K562 (cell line): ENCODE data around the gene DIRAS3. TPM values are rescaled to one million over a fixed set of nuclear protein-coding genes. Genes with fewer than 3 reads are reported as not detected.

Experiments used
- ATAC-seq: fragments of 200-7000 bp; cut with Tn5 transposase; 3 replicates; pipeline ENCODE4 v1.9.1; 2020; ENCODE audit warnings: moderate library complexity
- BruUV-seq: library from RNA; stranded (reverse); fragments of 400-500 nt; replicated peaks from 2 replicates; lab custom pipeline; 2021; lab: Mats Ljungman, UMichigan
- CTCF ChIA-PET: fragments of 300-600 bp; formaldehyde crosslinking; extraction: SDS; loops from one replicate; lab custom pipeline; 2021; ENCODE audit warnings: low intra/inter-chr PET ratio; lab: Yijun Ruan, JAX
- POLR2A ChIA-PET: fragments of 300-600, 350-650 bp; sonication (Branson Sonifier 250); formaldehyde crosslinking; extraction: SDS; loops from one replicate; lab custom pipeline; 2021; ENCODE audit warnings: antibody characterized with exemption, inconsistent platforms; lab: Yijun Ruan, JAX
- DNase-seq, 4 experiments: peaks; one replicate each; pipeline versions ENCODE4 v3.0.0 to v3.0.0-alpha.2; 2011 to 2018; ENCODE audit warnings: low spot score in 3 of 4, mixed read lengths in 3 of 4; ENCODE audit errors: extremely low read depth in 1 of 4
- FAIRE-seq: peaks from 2 replicates; lab custom pipeline; 2011; peaks lifted over from hg19 to GRCh38; lab: Jason Lieb, UNC
- H2AFZ ChIP-seq: 2 replicates; pipeline ENCODE4 v1.6.0; 2011; ENCODE audit warnings: low read depth, low read length, control low read depth, inconsistent platforms
- H3K27ac ChIP-seq: fragments of 200-600 bp; 3 replicates; pipeline ENCODE4 v1.8.0; 2011; ENCODE audit warnings: low read depth, mild to moderate bottlenecking, control low read depth, inconsistent platforms, low read length, moderate library complexity, mixed read lengths; ENCODE audit errors: extremely low read depth
- H3K27me3 ChIP-seq, 2 experiments: fragments of 300-600 bp in 1 of 2; 2 replicates in 1 of 2; 3 replicates in 1 of 2; pipeline versions ENCODE4 v1.6.0 to v1.8.0; 2011; ENCODE audit warnings: inconsistent platforms in 2 of 2, low read length in 2 of 2, mild to moderate bottlenecking in 1 of 2, mixed read lengths in 1 of 2, moderate library complexity in 1 of 2; ENCODE audit not compliant: control insufficient read depth in 2 of 2, insufficient read depth in 2 of 2
- H3K36me3 ChIP-seq: fragments of 300-600 bp; 3 replicates; pipeline ENCODE4 v1.8.0; 2011; ENCODE audit warnings: mild to moderate bottlenecking, low read length, inconsistent platforms; ENCODE audit not compliant: control insufficient read depth, insufficient read depth
- H3K4me1 ChIP-seq, 2 experiments: fragments of 200-600 bp in 1 of 2; replicated peaks in 1 of 2; 2 replicates in 1 of 2; 3 replicates in 1 of 2; pipeline versions ENCODE4 v1.5.1 to v1.8.0; 2011; ENCODE audit warnings: inconsistent platforms in 2 of 2, low read length in 2 of 2, mild to moderate bottlenecking in 1 of 2, mixed read lengths in 1 of 2, moderate library complexity in 1 of 2; ENCODE audit not compliant: control insufficient read depth in 2 of 2, insufficient read depth in 2 of 2
- H3K4me2 ChIP-seq: 2 replicates; pipeline ENCODE4 v1.6.1; 2011; ENCODE audit warnings: low read length, control low read depth, inconsistent platforms, mixed read lengths; ENCODE audit not compliant: insufficient read depth
- H3K4me3 ChIP-seq: fragments of 200-600 bp; sonication (generic), shearing (Covaris generic); 2 replicates; pipeline ENCODE4 v1.5.1; 2016; ENCODE audit warnings: control low read depth, inconsistent platforms
- H3K79me2 ChIP-seq: fragments of 200-600 bp; 3 replicates; pipeline ENCODE4 v1.8.0; 2011; ENCODE audit warnings: low read length, inconsistent platforms; ENCODE audit not compliant: control insufficient read depth, insufficient read depth
- H3K9ac ChIP-seq, 2 experiments: 2 replicates each; pipeline versions ENCODE4 v1.6.0 to v1.6.1; 2011; ENCODE audit warnings: low read depth in 2 of 2, low read length in 2 of 2, control low read depth in 1 of 2, inconsistent platforms in 1 of 2, mild to moderate bottlenecking in 1 of 2, mixed read lengths in 1 of 2; ENCODE audit not compliant: insufficient read depth in 1 of 2
- H3K9me1 ChIP-seq: one replicate; pipeline ENCODE4 v1.6.0; 2011; ENCODE audit warnings: inconsistent platforms, mild to moderate bottlenecking, low read length, moderate library complexity; ENCODE audit not compliant: control insufficient read depth, insufficient read depth
- H3K9me3 ChIP-seq: replicated peaks from 2 replicates; pipeline ENCODE4 v1.5.1; 2011; ENCODE audit warnings: low read depth, low read length, inconsistent platforms; ENCODE audit not compliant: control insufficient read depth, insufficient read depth
- H4K20me1 ChIP-seq: replicated peaks from 2 replicates; pipeline ENCODE4 v1.6.1; 2011; ENCODE audit warnings: low read length, inconsistent platforms, mixed read lengths; ENCODE audit not compliant: control insufficient read depth, insufficient read depth
- BRD4 ChIP-seq: fragments of 200-600 bp; sonication (generic); IDR thresholded peaks from 2 replicates; pipeline ENCODE4 v1.6.1; 2017; ENCODE audit warnings: inconsistent platforms
- ETV5 ChIP-seq: sonication (generic); formaldehyde crosslinking; IDR thresholded peaks from 2 replicates; pipeline ENCODE4 v1.4.0; 2020; ENCODE audit warnings: low read depth, mild to moderate bottlenecking, missing genetic modification reagents
- EWSR1 ChIP-seq: fragments of 450-650 bp; IDR thresholded peaks from 2 replicates; pipeline ENCODE4 v1.6.1; 2018; ENCODE audit warnings: borderline replicate concordance, mild to moderate bottlenecking, low read depth, moderate library complexity; ENCODE audit not compliant: partially characterized antibody
- HNRNPH1 ChIP-seq: fragments of 200-400 bp; formaldehyde crosslinking; optimal IDR thresholded peaks from 2 replicates; pipeline ENCODE3; 2017; ENCODE audit warnings: low read depth, mild to moderate bottlenecking, low read length, moderate library complexity
- HOXB6 ChIP-seq: fragments of 250-450 bp; sonication (Bioruptor Pico); IDR thresholded peaks from 2 replicates; pipeline ENCODE4 v1.5.1; 2022; ENCODE audit warnings: mild to moderate bottlenecking, borderline replicate concordance
- ILK ChIP-seq: fragments of 450-650 bp; IDR thresholded peaks from 2 replicates; pipeline ENCODE4 v1.6.1; 2016; ENCODE audit warnings: missing genetic modification characterization, low read depth, mild to moderate bottlenecking, missing compliant biosample characterization, moderate library complexity, borderline replicate concordance
- MYC ChIP-seq, 2 experiments: fragments of 250-450 bp in 1 of 2; sonication (Bioruptor Pico) in 1 of 2; IDR thresholded peaks; 2 replicates each; pipeline versions ENCODE4 v1.5.1 to v1.6.1; 2012 to 2021; ENCODE audit warnings: low read depth in 2 of 2, borderline replicate concordance in 1 of 2, improper control_type of control experiment in 1 of 2, low read length in 1 of 2, mild to moderate bottlenecking in 1 of 2, moderate library complexity in 1 of 2
- NR1H2 ChIP-seq: sonication (generic); formaldehyde crosslinking; IDR thresholded peaks from 2 replicates; pipeline ENCODE4 v1.4.0; 2020; ENCODE audit warnings: mild to moderate bottlenecking, missing genetic modification reagents
- OTX1 ChIP-seq: fragments of 450-650 bp; formaldehyde crosslinking; IDR thresholded peaks from 2 replicates; pipeline ENCODE4 v1.4.0; 2022; ENCODE audit warnings: mild to moderate bottlenecking
- POLR2B ChIP-seq: fragments of 450-650 bp; IDR thresholded peaks from 2 replicates; pipeline ENCODE4 v1.6.1; 2018; ENCODE audit warnings: low read depth; ENCODE audit not compliant: partially characterized antibody
- PRMT5 ChIP-seq: sonication (generic); formaldehyde crosslinking; IDR thresholded peaks from 2 replicates; pipeline ENCODE4 v1.5.0; 2020; ENCODE audit warnings: missing genetic modification reagents
- PYGO2 ChIP-seq: fragments of 450-650 bp; IDR thresholded peaks from 2 replicates; pipeline ENCODE4 v1.6.1; 2016; ENCODE audit warnings: mild to moderate bottlenecking, missing genetic modification characterization, moderate library complexity, missing compliant biosample characterization
- THAP12 ChIP-seq: fragments of 250-450 bp; sonication (Bioruptor Pico); IDR thresholded peaks from 2 replicates; pipeline ENCODE4 v1.9.0; 2021; ENCODE audit warnings: mild to moderate bottlenecking, inconsistent platforms
- YBX1 ChIP-seq: fragments of 450-650 bp; IDR thresholded peaks from 2 replicates; pipeline ENCODE4 v1.7.1; 2016; ENCODE audit warnings: mild to moderate bottlenecking
- ZKSCAN1 ChIP-seq: fragments of 150-350 bp; IDR thresholded peaks from 2 replicates; pipeline ENCODE4 v1.6.1; 2016; ENCODE audit warnings: low read depth, low read length
- ZKSCAN8 ChIP-seq: fragments of 200-800 bp; sonication (Bioruptor generic); IDR thresholded peaks from 2 replicates; pipeline ENCODE4 v1.6.1; 2016; ENCODE audit warnings: missing genetic modification characterization, missing compliant biosample characterization
- ZNF134 ChIP-seq: fragments of 250-450 bp; sonication (Bioruptor Pico); conservative IDR thresholded peaks from 2 replicates; pipeline ENCODE4 v1.4.0; 2020
- ZNF282 ChIP-seq: sonication (generic); formaldehyde crosslinking; IDR thresholded peaks from 2 replicates; pipeline ENCODE4 v1.8.1; 2023; ENCODE audit warnings: missing genetic modification reagents
- ZNF316 ChIP-seq: fragments of 450-650 bp; IDR thresholded peaks from 2 replicates; pipeline ENCODE4 v1.6.1; 2016
- ZNF507 ChIP-seq: conservative IDR thresholded peaks from 2 replicates; pipeline ENCODE4 v1.6.1; 2017; ENCODE audit warnings: missing genetic modification characterization, missing compliant biosample characterization
- in situ Hi-C: fragments of 300-500 bp; cut with MboI; formaldehyde crosslinking; loops from 4 replicates; pipeline ENCODE4 v1.15.0; 2018; ENCODE audit warnings: inconsistent platforms, mixed read lengths
- intact Hi-C: fragments of 100-400 bp; cut with micrococcal nuclease; formaldehyde crosslinking; loops from 2 replicates; pipeline ENCODE4 v1.14.2; 2022
- polyA plus RNA-seq, 8 experiments: library from polyadenylated mRNA; depleted of rRNA in 4 of 8; stranded (reverse) in 5 of 8; unstranded in 3 of 8; fragments of >200 nt; fragmentation: Nextera tagmentation in 2 of 8; fragmentation: Illumina TruSeq in 1 of 8; extraction: Ambion mirVana in 2 of 8; extraction: Trizol in 1 of 8; gene quantifications; 2 replicates each; pipeline versions ENCODE4 v1.2.1 to v1.2.3, GENCODE V29; 2011 to 2014; ENCODE audit warnings: inconsistent platforms in 1 of 8, missing spikeins in 1 of 8
- total RNA-seq, 7 experiments: library from RNA; depleted of rRNA in 6 of 7; stranded (reverse); fragments of >200 nt in 6 of 7; fragmentation: Illumina TruSeq in 2 of 7; extraction: Trizol in 2 of 7; gene quantifications; 2 replicates each; pipeline versions ENCODE4 v1.2.1 to v1.2.3, GENCODE V29; 2011 to 2021; ENCODE audit warnings: low replicate concordance in 1 of 7
- TF ChIP-seq, protein P1 (sequence below): fragments of 450-650 bp; IDR thresholded peaks from 2 replicates; pipeline ENCODE4 v1.6.1; 2014; ENCODE audit warnings: low read depth, mild to moderate bottlenecking, moderate library complexity, borderline replicate concordance

The DIRAS3 gene
- total and polyA plus RNA-seq, 9 of the 15 experiments (the other 6 are each of a cell fraction or from before 2014, with no cell fraction given), result 7.9 to 96.1 (median 41.7) TPM

GRCh38 chr1:68078647-68079046, 28.2 kb upstream of the DIRAS3 start (continued):
- TF ChIP-seq, protein P1, sequence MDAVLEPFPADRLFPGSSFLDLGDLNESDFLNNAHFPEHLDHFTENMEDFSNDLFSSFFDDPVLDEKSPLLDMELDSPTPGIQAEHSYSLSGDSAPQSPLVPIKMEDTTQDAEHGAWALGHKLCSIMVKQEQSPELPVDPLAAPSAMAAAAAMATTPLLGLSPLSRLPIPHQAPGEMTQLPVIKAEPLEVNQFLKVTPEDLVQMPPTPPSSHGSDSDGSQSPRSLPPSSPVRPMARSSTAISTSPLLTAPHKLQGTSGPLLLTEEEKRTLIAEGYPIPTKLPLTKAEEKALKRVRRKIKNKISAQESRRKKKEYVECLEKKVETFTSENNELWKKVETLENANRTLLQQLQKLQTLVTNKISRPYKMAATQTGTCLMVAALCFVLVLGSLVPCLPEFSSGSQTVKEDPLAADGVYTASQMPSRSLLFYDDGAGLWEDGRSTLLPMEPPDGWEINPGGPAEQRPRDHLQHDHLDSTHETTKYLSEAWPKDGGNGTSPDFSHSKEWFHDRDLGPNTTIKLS, result no peak
- TF ChIP-seq ZNF282 (CRISPR knock-in tag), result no peak
- no peak for TF ChIP-seq ILK
- TF ChIP-seq MYC (IDR thresholded peaks at IDR 0.05; ENCODE audit: low read depth, low read length), result no peak
- no peak for TF ChIP-seq MYC (CRISPR knock-in tag; IDR thresholded peaks at IDR 0.05; ENCODE audit: borderline replicate concordance, low read depth)

- FAIRE-seq (no peak), ATAC-seq (no peak), DNase-seq (no peak)
- ChIA-PET CTCF (no interaction called here), POLR2A (no interaction called here)
- Histone ChIP-seq H3K9me3 (no peaks in the 10 kb centered on the region), H4K20me1 (no peaks in the 10 kb centered on the region), H3K36me3 (no peaks in the 10 kb centered on the region), H3K4me2 (no peak overlapping the region), H3K79me2 (no peaks in the 10 kb centered on the region), H3K4me1 (no peaks in the 10 kb centered on the region), H3K27ac (no peak overlapping the region), H3K4me3 (no peak overlapping the region), H2AFZ (no peak overlapping the region), H3K9me1 (no peaks in the 10 kb centered on the region), H3K27me3 (no peaks in the 10 kb centered on the region), H3K9ac (no peak overlapping the region)
- in situ Hi-C loops, result no loop called here
- no TSS peak for BruUV-seq
- intact Hi-C loops, result no loop called here
- TF ChIP-seq HOXB6 (CRISPR knock-in tag) (no peak), OTX1 (no peak), PYGO2 (tag) (no peak), ZKSCAN8 (no peak), PRMT5 (no peak), EWSR1 (no peak), NR1H2 (no peak), HNRNPH1 (no peak), POLR2B (no peak), YBX1 (no peak), ZKSCAN1 (no peak), ETV5 (CRISPR knock-in tag) (no peak), ZNF316 (no peak), ZNF507 (tag) (no peak), BRD4 (no peak), ZNF134 (no peak), THAP12 (CRISPR knock-in tag) (no peak)
Observed at GRCh38 chr1:68074472-68074871, 24.0 kb upstream of the DIRAS3 start.
